ENCODE results near the gene UMAD1. TPM values are rescaled to one million over a fixed set of nuclear protein-coding genes. Genes with fewer than 3 reads are reported as not detected.

UMAD1 gene
- total RNA-seq, 1 donor from 2014 or later: 6.9 TPM

GRCh38 chr7:7757576-7757975 lies 117.0 kb downstream of the UMAD1 start:
- TF ChIP-seq POLR2A (IDR thresholded peaks at IDR 0.05): no peak
- TF ChIP-seq CTCF (IDR thresholded peaks at IDR 0.05): no peak
- no peak for TF ChIP-seq POLR2AphosphoS5 (IDR thresholded peaks at IDR 0.05; ENCODE audit: insufficient read depth in 1 of 2, low read depth in 1 of 2)
- Histone ChIP-seq H3K4me3 (no peak overlapping the region), H3K4me1 (peaks cover 7% of the 10 kb centered on the region), H3K36me3 (no peaks in the 10 kb centered on the region), H3K9me3 (no peaks in the 10 kb centered on the region), H3K27me3 (no peaks in the 10 kb centered on the region), H3K27ac (no peak overlapping the region)
- no peak for DNase-seq (ENCODE audit: extremely low spot score in 2 of 2)
- intact Hi-C loops (cut with DNase I): no loop called here

GRCh38 chr7:7761340-7761973 lies 120.9 kb downstream of the UMAD1 start:
- Histone ChIP-seq H3K36me3 (no peaks in the 10 kb centered on the region), H3K4me3 (peak overlapping the region in 1 of 2 donors; percentile 39), H3K4me1 (peaks cover 12% of the 10 kb centered on the region), H3K27ac (peak overlapping the region; percentile 78), H3K9me3 (no peaks in the 10 kb centered on the region), H3K27me3 (no peaks in the 10 kb centered on the region)
- intact Hi-C loops (cut with DNase I): no loop called here
- DNase-seq (ENCODE audit: extremely low spot score in 2 of 2): no peak
- no peak for TF ChIP-seq POLR2AphosphoS5 (IDR thresholded peaks at IDR 0.05; ENCODE audit: insufficient read depth in 1 of 2, low read depth in 1 of 2)
- peak; percentile 7 to 25 (median 9) for TF ChIP-seq CTCF (IDR thresholded peaks at IDR 0.05)
- TF ChIP-seq POLR2A (IDR thresholded peaks at IDR 0.05): no peak

- H3K9me3 ChIP-seq: no peaks in the 10 kb centered on the region
- TF ChIP-seq POLR2A (IDR thresholded peaks at IDR 0.05) (no peak), POLR2AphosphoS5 (IDR thresholded peaks at IDR 0.05; ENCODE audit: insufficient read depth in 1 of 2, low read depth in 1 of 2) (peak in 1 of 2 donors; percentile 63)
- H3K36me3 ChIP-seq: no peaks in the 10 kb centered on the region
- peak overlapping the region; percentile 78 for H3K27ac ChIP-seq
- DNase-seq (ENCODE audit: extremely low spot score in 2 of 2): no peak
- peaks cover 12% of the 10 kb centered on the region for H3K4me1 ChIP-seq
- peak overlapping the region; percentile 38 to 39 for H3K4me3 ChIP-seq
- no peaks in the 10 kb centered on the region for H3K27me3 ChIP-seq
- intact Hi-C loops (cut with DNase I): no loop called here
Observed at GRCh38 chr7:7761974-7762779, 121.6 kb downstream of the UMAD1 start.

GRCh38 chr7:7764520-7765396 lies 124.2 kb downstream of the UMAD1 start:
- peaks cover 12% of the 10 kb centered on the region for H3K4me1 ChIP-seq
- no peaks in the 10 kb centered on the region for H3K36me3 ChIP-seq
- TF ChIP-seq POLR2A (IDR thresholded peaks at IDR 0.05) (no peak), CTCF (IDR thresholded peaks at IDR 0.05) (no peak), POLR2AphosphoS5 (IDR thresholded peaks at IDR 0.05; ENCODE audit: insufficient read depth in 1 of 2, low read depth in 1 of 2) (no peak)
- H3K9me3 ChIP-seq: no peaks in the 10 kb centered on the region
- H3K27ac ChIP-seq: peak overlapping the region; percentile 9
- no peaks in the 10 kb centered on the region for H3K27me3 ChIP-seq
- DNase-seq (ENCODE audit: extremely low spot score in 2 of 2): no peak
- H3K4me3 ChIP-seq: no peak overlapping the region
- intact Hi-C loops (cut with DNase I): no loop called here

GRCh38 chr7:7765422-7765821 lies 124.9 kb downstream of the UMAD1 start:
- intact Hi-C loops (cut with DNase I): no loop called here
- H3K4me1 ChIP-seq: peaks cover 12% of the 10 kb centered on the region
- H3K36me3 ChIP-seq: no peaks in the 10 kb centered on the region
- H3K27ac ChIP-seq: no peak overlapping the region
- no peaks in the 10 kb centered on the region for H3K27me3 ChIP-seq
- no peak for DNase-seq (ENCODE audit: extremely low spot score in 2 of 2)
- no peak overlapping the region for H3K4me3 ChIP-seq
- no peaks in the 10 kb centered on the region for H3K9me3 ChIP-seq
- TF ChIP-seq CTCF (IDR thresholded peaks at IDR 0.05): no peak
- TF ChIP-seq POLR2AphosphoS5 (IDR thresholded peaks at IDR 0.05; ENCODE audit: insufficient read depth in 1 of 2, low read depth in 1 of 2): no peak
- TF ChIP-seq POLR2A (IDR thresholded peaks at IDR 0.05): no peak

All from vagina (tissue), 2 donors.